ENCODE measurements around the gene STUB1. TPM values are rescaled to one million over a fixed set of nuclear protein-coding genes. Genes with fewer than 3 reads are reported as not detected.

Gene STUB1
- total and polyA plus RNA-seq, 4 donors = 32.4 to 74.4 (median 50.2) TPM

- Histone ChIP-seq H3K9me3 (ENCODE audit: control insufficient read depth in 4 of 4, low read length in 3 of 4) (no peaks in the 10 kb centered on the region), H3K4me3 (ENCODE audit: low read depth in 1 of 3, low read length in 3 of 3) (no peak overlapping the region), H3K27ac (ENCODE audit: low read depth in 1 of 2, low read length in 2 of 2) (no peak overlapping the region), H3K27me3 (ENCODE audit: control insufficient read depth in 4 of 4, insufficient read depth in 4 of 4, low read length in 3 of 4) (no peaks in the 10 kb centered on the region), H3K9ac (ENCODE audit: low read depth in 1 of 2, low read length in 2 of 2) (no peak overlapping the region), H3K36me3 (ENCODE audit: control insufficient read depth in 4 of 4, insufficient read depth in 3 of 4, low read depth in 1 of 4, low read length in 3 of 4) (peaks cover 0 to 5% (median 1%) of the 10 kb centered on the region in 4 donors), H3K4me1 (ENCODE audit: control insufficient read depth in 4 of 4, insufficient read depth in 4 of 4, low read length in 3 of 4) (peaks cover 0 to 27% (median 14%) of the 10 kb centered on the region in 4 donors)
- WGBS = 93% methylated on average over 28 of the region's 28 CpGs
- TF ChIP-seq EGR1 (IDR thresholded peaks at IDR 0.05; ENCODE audit: low read depth in 2 of 2) (no peak), YY1 (IDR thresholded peaks at IDR 0.05) (no peak), ATF3 (IDR thresholded peaks at IDR 0.05) (no peak), TAF1 (conservative IDR thresholded peaks at IDR 0.05) (no peak), JUND (IDR thresholded peaks at IDR 0.05) (no peak), FOXA2 (IDR thresholded peaks at IDR 0.05) (no peak), HNF4G (IDR thresholded peaks at IDR 0.05) (no peak), REST (IDR thresholded peaks at IDR 0.05) (no peak), RAD21 (IDR thresholded peaks at IDR 0.05) (no peak), FOXA1 (IDR thresholded peaks at IDR 0.05) (no peak), NR2F2 (IDR thresholded peaks at IDR 0.05) (no peak), SP1 (IDR thresholded peaks at IDR 0.05) (no peak), ZBTB33 (IDR thresholded peaks at IDR 0.05) (no peak), CTCF (IDR thresholded peaks at IDR 0.05; ENCODE audit: low read depth, low read length, missing input control) (no peak), MAX (IDR thresholded peaks at IDR 0.05) (no peak), RXRA (IDR thresholded peaks at IDR 0.05) (no peak), HNF4A (conservative IDR thresholded peaks at IDR 0.05) (no peak), GABPA (IDR thresholded peaks at IDR 0.05 in 1 of 2, conservative IDR thresholded peaks at IDR 0.05 in 1 of 2) (no peak)
- no peak for DNase-seq (ENCODE audit: low spot score)
Measured at GRCh38 chr16:652454-653305, 27.5 kb upstream of the STUB1 start.

All from liver (tissue), 9 donors.